ENCODE results near the gene KIF14. TPM values are rescaled to one million over a fixed set of nuclear protein-coding genes. Genes with fewer than 3 reads are reported as not detected.

The KIF14 gene
- total and polyA plus RNA-seq, 2 of the 8 experiments (the other 6 are each of a cell fraction or from before 2014, with no cell fraction given) = 2.6 to 23.3 TPM

DNA sequence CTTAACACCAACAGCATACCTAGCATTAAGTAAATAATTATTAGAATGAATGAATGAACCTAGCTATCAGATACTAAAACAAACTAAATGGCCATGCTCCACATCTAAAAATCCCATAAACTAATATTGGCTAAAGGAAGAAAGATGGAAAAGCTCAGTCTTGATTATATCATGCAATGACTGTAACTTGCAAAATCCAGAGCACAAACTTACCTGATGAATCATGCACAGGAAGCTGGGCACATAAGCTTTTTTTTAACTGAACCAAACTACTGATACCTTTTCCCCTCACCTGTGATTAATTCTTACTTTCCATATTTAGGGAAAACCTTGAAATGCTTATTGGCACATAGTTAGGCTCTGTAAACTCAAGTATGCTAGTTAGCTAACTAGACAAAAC is 70.2 kb downstream of the KIF14 start (continued):
- no peak for TF ChIP-seq JUND (IDR thresholded peaks at IDR 0.05; ENCODE audit: low read length)
- TF ChIP-seq EP300 (IDR thresholded peaks at IDR 0.05; ENCODE audit: borderline replicate concordance in 1 of 2, low read depth in 2 of 2, low read length in 2 of 2) = no peak
- TF ChIP-seq, protein P1, sequence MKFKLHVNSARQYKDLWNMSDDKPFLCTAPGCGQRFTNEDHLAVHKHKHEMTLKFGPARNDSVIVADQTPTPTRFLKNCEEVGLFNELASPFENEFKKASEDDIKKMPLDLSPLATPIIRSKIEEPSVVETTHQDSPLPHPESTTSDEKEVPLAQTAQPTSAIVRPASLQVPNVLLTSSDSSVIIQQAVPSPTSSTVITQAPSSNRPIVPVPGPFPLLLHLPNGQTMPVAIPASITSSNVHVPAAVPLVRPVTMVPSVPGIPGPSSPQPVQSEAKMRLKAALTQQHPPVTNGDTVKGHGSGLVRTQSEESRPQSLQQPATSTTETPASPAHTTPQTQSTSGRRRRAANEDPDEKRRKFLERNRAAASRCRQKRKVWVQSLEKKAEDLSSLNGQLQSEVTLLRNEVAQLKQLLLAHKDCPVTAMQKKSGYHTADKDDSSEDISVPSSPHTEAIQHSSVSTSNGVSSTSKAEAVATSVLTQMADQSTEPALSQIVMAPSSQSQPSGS (IDR thresholded peaks at IDR 0.05; ENCODE audit: low read length) = no peak
- no peak for TF ChIP-seq SRF (IDR thresholded peaks at IDR 0.05; ENCODE audit: low read depth, low read length)
- TF ChIP-seq KDM5A (IDR thresholded peaks at IDR 0.05; ENCODE audit: low read length) = no peak
- no peak for TF ChIP-seq ASH2L (IDR thresholded peaks at IDR 0.05; ENCODE audit: low read length)
- no peak for TF ChIP-seq SIX5 (IDR thresholded peaks at IDR 0.05; ENCODE audit: low read depth, low read length)
- TF ChIP-seq TEAD4 (IDR thresholded peaks at IDR 0.05; ENCODE audit: low read depth, low read length) = no peak

Data from H1 (cell line).